GM19372 (cell line): ENCODE data around the gene TOR4A.

Source experiments
- ATAC-seq: cut with Tn5 transposase; IDR thresholded peaks from one replicate; pipeline ENCODE4 v1.9.1; 2021; ENCODE audit warnings: mild to moderate bottlenecking, low read depth, moderate library complexity; ENCODE audit not compliant: unreplicated experiment

Gene TOR4A

DNA sequence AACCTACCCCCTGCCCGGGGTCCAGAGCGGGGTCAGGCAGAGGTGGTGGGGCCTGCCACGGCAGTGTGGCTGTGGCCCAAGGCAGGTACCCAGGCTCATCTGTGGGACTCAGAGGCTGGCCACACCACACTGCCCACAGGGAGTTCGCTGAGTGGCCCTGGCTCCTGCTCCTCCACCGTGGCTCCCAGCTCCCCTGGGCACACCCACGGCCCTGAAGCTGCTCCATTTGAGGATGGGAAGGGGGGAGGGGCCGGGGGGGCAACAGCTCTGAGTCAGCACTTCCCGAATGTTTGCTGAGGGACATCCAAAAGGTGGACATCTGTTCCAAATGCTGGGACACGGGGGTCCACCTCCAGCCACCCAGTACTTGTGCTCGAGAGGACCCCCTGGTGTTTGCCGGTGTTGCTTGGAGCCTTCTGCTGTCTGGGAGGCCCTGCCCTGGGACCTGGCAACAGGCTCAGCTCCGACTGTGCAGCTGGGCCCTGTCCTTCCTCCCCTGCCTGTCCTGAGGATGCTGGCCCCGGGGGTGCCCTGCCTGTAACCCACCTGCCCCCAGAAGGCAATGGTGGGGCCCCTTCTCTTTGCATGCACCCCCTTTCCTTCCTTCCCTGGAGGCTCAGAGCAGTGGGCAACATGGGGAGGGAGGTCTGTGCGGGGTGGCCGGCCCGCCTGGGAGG is 27.0 kb downstream of the TOR4A start:
- ATAC-seq: no peak

DNA sequence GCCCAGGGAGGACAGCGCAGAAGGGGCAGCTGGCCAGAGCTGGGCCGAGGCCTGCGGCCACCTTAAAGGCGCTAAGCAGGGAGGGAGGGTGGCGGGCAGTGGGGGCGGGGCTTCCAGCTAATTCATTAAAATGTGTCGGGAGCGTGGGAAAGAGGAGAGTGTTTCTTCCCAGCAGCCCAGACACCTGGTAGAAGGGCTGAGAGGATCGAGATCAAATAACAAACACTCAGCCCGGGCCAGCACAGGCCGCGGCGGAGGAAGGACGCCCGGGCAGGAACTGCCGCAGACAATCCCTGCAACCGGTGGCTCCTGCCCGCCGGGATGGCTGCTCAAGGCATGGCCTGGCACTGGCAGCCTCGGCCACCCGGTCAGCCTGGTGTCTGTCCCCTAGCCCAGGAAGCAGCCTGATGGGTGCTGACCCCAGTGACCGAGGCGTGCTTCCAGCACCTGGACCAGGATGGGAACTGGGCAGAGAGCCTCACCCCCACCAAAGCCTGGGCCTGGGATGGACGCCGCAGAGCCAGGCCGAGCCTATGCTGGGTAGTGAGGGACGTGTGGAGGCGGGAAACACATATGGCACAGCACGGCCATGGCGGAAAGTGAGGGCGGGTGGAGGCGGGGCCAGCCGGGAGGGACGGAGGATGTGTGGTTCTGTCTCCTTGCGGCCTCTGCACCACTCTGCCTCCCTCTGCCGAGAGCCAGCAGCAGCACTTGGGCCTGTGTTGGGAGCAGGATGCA is 27.7 kb downstream of the TOR4A start:
- no peak for ATAC-seq

DNA sequence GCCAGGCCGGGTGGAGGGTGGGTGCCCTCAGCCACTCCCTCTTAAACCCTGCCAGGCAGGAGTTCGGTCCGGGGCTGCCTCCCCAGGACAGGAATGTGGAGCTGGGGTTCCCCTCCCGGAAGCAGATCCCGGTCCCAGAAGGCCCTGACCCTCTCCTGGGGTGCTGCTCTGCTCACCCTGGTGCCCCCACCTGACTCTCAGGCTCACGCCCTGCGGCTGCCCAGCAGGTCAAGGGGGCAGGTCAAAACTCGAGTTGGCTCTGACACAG is 28.2 kb downstream of the TOR4A start:
- no peak for ATAC-seq

DNA sequence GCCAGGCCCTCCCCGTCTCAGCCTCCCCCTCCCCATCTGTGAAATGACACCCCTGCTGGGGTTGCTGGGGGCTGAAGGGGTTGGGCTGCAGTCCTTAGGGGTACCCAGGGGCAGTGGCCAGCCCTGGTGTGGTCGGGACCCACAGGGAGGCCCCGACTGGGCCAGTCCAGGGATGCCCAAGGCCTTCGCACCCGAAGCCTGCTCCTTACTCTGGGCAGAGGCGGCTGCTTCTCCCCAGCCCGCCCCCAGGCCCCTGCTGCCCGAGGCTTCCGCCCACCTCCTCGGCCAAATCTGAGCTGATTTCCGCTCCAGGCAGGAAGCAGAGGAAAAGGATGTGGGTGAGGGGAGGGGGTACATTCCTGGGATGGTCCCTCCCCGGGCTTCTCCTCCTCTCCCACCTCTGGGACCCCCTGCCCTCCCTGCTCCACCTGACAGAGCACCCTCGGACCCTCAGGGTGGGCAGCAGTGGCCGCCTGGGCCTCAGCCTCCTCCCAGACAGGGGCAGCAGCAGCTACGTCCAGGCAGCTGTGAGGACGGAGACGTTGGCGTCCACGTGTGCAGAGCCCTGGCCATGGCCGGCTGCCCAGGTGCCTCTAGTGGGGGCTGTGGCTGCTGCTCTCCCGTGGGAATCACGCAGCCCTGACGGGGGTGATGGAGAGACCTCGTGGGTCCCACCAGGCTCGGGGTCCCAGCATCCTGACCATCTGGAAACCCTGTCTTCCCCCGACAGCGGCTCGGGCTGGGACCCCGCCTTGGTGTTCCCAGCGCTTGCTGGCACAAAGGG is 28.7 kb downstream of the TOR4A start:
- ATAC-seq: no peak

DNA sequence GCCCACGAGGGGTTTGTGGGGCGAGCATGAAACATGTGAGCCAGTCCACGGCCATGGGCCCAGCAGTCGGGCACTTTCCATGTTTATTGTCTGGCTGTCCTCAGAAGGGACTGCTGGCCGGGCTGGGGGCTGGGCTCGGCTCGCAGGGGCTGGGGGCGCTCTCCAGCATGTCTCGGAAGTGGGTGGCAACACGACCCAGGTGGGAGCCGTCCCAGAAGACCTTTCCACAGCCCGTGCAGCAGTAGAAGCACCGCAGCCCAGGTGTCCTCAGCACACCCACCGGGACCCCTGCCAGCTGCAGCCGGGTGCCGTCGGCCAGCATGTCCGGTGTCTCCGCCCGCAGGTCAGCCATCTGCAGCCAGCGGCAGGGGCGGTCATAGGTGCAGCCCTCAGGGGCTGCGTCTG is 29.3 kb downstream of the TOR4A start:
- no peak for ATAC-seq

DNA sequence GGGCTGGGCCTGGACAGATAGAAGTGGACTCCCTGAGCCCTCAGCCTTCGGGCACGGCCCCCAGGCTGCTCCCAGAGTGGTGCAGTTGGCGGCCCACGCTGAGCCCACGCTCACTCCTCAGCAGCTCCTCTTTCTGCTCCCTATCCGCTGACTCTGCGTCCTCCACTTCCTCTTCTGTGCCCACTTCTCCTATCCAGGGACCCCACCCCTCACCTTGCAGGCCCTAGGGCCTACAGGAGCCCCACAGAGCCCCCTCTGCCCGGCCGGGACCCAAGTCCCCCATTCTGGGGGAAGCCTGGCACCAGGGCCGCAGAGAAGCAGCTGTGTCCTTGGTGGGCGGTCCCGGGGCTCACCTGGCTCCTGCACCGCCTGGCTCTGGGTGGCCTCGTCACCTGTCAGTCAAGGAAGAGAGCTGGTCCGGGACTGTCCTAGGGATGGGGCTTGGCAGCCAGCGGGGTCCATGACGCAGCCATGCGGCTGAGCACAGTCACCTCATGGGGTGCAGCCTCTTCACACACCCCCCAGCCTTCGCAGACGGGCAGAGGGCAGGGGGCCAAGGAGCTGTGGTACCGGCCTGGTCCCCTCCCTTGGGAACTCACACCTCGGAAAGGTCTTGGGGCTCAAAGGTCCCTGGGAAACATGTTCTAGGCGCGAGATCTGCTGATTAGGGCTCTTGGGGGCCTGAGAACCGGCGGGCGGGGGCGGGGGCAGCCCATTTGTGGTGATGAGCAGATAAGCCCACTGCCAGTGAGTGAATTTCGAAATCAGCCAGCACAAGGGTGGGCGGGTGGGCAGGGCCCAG is 29.9 kb downstream of the TOR4A start:
- ATAC-seq: no peak

DNA sequence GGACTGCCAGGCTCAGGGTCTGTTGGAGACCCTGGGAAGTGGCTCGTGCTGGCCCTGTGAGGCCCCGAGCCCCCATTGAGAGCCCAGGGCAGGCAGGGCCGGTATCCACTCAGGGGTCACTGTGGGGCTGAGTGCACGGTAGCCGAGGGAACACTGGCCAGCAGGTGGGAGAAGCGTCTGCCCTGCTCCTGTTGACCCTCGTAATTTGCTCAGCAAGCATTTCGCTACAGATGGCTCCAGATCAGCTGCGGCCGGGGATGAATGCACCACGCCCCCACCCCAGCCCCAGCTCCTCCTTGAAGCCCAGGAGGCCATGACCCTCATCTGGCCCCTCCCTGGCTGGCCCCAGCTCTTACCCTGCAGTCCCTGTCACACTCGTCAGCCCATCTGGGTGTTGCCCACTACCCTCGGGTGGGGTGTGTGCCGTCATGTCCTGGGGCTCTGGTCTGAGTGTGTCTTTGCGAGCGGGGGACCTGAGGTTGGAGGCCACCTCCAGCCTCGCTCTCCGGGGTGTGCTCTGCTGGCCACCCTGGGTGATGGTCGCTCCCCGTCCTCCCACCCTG is 30.6 kb downstream of the TOR4A start:
- ATAC-seq: no peak

DNA sequence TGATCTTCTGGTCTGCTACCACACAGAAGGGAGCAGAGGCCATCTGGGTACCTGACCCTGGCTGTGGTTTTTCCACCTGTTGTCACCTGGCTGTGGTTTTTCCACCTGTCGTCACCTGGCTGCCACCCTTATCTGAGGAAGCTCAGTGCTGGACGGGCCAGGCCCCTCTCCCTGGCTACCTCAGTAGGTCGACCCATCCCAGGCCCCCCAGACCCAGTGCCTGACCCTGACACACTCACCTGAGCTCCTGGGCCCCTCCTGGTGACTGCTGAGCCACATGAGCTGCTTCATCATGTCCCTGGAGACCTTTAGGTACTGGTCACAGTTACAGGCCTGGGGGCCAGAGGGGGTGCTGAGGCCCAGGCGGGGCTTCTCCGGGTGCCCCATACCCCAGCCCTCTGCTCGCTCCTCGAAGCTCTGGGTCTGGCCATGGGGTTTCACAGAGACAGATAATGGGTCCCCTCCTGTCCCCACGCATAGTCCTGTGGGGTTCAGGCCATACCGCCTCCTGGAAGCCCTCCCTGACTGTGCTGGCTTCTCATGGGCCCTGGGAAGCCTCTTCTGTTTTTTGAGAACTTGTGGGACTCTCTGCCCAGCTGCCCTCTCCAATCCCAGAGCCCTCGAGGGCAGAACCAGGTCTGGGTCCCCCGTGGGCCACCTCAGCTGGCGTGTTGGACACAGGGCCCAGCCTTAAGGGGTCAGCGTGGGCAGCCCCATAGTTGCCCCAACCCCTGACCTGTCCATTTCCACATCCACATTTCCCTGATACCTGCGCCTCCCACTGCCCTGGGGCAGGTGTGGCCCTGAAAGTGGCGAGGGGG is 32.1 kb downstream of the TOR4A start:
- ATAC-seq: no peak

DNA sequence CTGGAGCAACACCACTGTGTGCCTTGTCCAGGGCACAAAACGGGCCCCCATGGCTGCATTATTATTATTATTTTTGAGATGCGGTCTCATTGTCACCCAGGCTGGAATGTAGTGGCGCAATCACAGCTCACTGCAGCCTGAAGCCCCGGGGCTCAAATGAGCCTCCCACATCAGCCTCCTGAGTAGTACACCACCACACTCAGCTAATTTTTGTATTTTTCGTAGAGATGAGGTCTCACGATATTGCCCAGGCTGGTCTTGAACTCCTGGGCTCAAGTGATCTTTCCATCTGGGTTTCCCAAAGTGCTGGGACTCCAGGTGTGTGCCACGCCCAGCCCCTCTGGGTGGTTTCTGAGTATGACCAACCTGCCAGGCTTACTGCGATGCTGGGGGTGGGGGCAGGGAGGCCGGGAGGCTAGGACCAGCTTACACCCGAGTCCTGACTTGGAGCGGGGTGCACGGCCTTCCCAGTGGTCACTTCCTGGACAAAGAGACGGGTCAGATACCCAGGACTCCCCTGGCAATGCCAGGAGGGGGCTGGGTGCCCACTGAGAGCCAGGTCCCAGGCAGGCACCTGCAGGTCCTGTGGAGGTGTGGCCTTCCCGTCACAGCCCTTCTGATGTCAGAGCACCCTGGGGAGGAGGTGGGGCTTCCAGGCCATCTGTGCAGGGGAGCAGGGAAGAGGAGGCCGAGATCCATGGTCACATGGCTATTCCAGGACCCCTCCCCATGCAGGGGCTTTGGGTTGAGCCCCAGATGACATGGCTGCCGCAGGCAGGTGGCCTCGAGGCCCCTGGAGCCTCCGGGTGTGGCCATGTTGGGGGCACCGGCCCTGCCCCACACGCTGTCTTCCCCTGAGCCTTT is 32.9 kb downstream of the TOR4A start:
- ATAC-seq: no peak

DNA sequence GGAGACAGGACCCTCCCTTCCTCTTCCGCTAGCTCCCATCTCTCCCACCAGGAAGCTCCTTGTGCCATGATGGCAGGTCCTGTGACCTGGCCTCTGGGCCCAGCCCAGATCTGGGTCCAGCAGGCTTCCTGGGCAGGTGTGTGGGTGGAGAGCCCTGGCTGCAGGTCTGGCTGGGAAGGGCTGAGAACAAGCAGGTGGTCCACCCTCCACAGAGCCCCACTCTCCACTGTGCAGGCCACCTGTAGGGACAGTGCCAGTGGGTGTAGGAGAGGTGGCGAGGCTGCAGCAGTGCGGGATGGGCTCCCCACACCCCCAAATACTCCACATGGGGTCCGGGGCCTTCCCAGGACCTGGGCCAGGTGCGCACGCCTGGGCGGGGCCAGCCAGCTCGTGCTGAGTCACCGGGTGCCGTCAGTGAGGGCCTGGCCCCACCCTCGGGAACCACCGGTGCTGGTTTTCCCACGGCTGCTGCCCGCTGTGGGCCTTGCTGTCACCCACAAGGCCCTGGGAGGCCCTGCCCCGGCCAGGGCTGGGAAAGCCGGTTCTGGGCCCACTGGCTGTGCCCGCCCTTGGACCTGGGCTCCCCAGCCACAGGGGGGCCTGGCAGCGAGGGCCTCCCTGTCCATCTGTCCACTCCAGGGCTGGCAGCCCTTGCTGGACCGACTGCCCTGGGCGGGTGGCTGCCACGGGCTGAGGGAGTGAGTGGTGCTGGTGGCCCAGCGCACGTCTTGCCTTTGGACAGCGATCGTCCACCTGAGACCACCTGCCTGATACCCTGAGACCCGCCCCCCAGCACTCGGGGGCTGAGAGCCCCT is 33.9 kb downstream of the TOR4A start:
- ATAC-seq: no peak

DNA sequence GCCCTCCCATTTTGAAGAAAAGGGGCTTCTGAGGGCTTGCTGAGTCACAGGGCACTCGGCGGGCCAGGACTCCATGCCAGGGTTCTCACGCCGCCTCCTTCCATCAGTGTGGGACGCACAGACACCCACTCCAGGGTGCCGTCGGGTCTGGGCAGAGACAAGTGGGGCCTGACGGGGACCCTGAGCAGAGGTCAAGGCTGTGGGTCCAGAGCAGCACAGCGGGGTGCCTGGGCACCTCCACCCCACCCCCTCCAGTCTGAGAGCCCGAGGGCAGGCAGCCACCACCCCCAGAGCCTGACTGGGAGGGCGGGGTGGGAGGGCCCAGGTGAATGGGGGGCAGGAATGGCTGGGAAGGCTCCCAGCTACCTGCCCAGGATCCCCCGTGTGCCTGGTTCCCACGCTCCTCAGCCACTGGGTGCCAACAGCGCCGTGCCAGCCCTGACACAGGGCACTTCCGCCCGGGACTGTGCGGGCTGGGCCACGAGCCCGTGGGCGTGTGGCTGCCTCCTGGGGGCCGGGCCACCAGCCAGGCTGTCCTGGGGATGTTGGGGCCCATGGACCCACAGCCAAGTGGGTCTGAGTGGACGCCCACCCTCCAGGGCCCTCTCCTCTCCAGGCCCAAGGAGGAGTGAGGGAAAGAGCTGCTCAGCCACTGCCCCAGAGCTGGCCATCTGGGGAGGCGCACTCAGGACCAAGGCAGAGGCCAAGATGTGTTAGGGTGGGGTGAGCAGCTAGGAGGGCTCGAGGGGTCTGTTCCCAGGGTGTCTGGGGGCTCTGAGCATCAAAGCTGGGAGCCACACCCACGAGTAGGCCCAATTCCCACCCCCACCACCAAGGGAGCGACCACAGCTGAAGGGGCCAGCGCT is 34.7 kb downstream of the TOR4A start:
- no peak for ATAC-seq

DNA sequence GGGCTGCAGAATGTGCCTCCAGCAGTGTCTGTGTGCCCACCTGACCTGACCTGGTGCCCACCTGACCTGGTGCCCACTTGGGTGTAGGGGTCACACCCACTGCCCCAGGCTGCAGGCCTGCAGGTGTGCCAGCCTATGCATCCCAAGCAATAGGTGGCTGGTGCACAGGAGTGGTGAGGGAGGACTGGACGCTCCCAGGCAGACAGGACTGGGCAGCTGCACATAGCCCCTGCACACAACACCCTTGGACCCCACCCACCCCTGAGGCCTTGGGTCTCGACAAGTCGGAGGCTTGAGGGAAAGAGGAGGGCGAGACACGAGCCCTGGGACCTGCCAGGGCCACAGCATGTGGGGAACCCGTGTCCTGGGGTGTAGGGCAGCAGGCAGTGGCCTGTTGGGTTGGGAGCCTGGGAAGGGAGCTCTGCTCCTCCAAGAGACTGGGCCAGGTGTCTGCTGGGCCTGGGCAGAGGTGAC is 35.4 kb downstream of the TOR4A start:
- no peak for ATAC-seq

DNA sequence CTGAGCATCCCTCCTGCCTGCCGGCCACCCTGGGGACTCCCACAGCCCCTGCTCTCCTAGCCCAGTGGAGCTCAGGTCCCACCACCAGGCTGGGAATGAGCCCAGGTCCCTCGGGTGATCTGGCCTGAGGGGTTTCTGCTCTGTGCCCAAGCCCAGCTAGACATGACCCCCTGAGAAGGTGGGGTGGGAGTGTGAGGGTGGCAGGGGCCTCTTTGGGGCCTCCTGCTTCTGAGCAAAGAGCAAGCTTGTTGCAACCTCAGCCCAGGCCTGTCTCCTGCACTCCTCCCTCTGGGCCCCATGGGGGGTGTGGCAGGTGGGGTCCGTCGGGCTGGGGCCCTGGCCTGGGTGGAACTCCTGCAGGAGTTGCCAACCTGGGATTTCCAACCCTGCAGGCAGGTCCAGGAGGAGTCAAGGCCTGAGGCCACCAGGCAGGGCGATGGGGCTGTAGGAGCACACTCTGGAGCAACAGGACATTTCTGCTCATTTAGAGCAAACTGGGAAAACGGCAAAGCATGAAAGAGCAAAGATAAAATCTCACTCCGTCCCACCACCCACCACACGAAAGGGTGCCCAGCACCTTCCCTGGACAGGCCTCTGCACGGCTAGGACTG is 35.9 kb downstream of the TOR4A start:
- no peak for ATAC-seq

DNA sequence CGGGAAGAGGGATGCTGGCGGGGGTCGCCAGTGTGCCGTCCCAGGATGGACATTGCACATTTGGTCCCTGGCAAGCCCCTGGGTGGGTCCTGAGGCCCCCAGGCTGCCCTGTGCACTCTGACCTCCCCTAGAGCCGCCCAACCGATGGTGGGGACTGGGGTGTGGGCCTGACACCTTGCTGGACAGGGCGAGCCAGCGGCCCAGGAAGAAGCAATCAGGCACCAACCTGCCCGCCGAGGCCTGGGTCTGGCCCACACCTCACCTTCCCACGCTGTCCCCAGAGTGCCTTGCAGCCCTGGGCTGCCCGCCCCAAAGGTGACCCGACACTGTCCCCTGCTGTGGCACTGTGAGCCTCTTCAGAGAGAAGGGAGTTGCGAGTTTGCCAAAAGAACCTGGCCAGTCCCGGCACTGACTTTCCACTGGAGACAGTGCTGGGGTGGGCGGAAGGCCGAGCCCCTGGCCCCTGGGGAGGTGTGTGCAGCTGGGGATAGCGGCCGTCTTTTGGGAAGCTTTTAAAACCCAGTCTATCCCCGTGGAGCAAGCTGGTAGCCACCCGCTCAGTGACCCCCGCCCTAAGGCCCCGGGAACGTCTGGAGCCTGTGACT is 36.5 kb downstream of the TOR4A start:
- ATAC-seq: no peak

DNA sequence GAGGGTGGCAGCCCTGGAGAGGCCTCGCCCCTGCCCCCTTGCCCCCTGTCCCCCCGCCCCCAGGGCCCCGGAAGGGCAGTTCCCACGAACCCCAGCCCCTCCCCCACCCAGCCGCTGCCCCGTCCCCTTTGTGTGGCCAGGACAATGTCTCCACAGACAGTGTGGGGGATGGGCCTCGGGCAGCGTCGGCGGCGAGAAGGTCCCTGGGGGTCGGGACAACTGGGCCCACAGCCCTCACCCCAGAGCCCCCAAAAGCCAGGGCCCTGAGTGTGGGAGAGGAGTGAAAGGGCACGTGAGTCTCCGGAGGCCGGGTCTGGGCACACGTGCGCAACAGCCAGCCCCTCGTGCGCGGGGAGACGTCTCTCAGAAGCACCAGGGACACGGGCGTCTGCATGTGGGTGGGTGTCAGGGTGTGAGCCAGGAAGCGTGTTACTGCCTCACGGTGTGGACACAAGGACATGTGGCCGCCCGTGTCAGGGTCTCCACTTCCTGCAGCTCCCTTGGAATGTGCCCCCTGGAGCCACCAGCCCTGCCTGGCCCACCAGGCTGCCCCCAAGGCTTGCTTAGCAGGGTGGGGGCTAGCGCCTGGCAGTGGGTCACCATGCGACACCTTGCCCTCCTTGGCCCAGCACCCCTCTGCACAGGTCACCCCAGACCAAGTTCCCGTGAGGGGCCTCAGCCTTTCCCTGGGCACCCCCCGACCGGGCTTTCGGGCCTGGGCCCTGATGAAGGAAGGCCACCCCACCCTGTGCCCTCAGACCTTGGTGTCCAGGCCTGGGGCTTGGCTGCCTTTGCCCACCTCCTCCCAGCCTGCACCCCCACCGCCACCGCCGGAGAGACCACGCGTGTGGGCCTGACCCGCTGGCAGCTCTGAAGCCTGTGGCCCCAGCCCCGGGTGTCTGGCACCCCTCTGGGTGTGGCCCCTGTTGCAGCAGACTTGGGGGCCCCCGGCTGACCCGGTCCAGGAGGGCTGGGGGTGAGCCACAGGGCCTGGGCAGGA is 37.3 kb downstream of the TOR4A start:
- no peak for ATAC-seq
